GM21526 (cell line): ENCODE measurements around the gene FAM3A.

Experiments
- ATAC-seq: cut with Tn5 transposase; IDR thresholded peaks from one replicate; pipeline ENCODE4 v1.9.1; 2021; ENCODE audit warnings: moderate library complexity; ENCODE audit not compliant: unreplicated experiment, low FRiP score

FAM3A gene

DNA sequence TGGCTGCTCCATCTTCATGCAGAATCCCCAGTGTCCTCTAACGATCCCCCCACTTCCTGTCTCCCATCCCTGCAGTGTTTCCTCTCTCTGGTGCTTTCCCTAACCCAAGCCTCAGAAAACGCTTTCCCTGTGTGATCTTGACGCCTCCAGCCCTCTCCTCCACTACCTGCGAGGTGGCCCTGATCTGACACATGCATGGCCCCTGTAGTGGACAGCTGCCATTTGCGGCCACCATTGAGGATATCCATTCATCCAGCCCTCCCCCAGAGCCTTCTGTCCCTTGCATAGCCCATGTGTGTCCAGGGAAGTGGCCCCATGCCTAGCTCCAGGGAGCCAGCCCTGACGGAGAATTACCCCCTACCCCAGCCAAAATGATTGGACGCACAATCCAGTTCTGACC, 32.7 kb downstream of the FAM3A start:
- no peak for ATAC-seq

- no peak for ATAC-seq
These were observed 33.2 kb downstream of the FAM3A start for GRCh38 chrX:154482786-154483185.

DNA sequence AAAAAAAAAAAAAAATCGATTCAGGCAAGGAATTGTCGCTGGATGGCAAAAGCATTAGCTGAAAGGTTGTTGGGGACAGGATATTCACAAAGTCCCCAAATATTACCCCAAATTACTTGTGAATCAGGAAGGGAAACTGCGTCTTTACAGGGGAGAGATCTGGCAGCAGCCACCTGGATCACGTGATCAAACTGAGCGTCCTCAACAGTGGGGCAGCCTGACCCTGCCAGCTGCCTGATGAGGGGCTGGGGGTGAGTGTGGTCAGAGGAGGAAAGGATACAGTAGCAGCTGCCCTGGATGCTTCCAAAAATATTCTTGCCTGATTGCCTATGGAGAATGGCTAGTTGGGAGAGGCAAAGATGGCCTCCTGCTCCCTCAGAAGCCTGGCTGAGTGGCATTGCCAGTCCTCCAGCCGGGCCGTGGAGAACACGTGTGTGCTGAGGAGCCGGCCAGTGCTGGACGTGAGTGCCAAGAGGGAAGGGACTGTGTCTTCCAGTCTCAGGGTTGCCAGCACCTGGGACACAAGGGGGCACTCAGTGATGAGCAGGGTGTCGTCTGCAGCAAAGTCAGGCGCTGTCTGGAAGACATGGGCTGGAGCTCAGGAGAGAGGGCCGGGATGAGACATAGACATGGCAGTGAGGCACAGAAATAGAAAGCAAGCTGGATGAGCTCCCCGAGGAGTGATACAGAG, 34.0 kb downstream of the FAM3A start:
- no peak for ATAC-seq

DNA sequence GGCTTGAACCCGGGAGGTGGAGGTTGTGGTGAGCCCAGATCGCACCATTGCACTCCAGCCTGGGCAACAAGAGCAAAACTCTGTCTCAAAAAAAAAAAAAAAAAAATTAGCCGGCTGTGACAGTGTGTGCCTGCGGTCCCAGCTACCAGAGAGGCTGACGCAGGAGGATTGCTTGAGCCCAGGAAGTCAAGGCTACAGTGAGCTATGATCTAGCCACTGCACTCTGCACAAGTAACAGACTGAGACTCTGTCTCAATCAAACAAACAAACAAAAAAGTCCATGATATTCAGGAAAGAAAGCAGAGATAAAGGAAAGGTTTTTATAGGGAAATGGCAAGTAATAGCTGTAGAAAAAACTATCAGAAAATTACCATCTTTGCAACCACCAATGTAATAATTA, 34.8 kb downstream of the FAM3A start:
- ATAC-seq = no peak

DNA sequence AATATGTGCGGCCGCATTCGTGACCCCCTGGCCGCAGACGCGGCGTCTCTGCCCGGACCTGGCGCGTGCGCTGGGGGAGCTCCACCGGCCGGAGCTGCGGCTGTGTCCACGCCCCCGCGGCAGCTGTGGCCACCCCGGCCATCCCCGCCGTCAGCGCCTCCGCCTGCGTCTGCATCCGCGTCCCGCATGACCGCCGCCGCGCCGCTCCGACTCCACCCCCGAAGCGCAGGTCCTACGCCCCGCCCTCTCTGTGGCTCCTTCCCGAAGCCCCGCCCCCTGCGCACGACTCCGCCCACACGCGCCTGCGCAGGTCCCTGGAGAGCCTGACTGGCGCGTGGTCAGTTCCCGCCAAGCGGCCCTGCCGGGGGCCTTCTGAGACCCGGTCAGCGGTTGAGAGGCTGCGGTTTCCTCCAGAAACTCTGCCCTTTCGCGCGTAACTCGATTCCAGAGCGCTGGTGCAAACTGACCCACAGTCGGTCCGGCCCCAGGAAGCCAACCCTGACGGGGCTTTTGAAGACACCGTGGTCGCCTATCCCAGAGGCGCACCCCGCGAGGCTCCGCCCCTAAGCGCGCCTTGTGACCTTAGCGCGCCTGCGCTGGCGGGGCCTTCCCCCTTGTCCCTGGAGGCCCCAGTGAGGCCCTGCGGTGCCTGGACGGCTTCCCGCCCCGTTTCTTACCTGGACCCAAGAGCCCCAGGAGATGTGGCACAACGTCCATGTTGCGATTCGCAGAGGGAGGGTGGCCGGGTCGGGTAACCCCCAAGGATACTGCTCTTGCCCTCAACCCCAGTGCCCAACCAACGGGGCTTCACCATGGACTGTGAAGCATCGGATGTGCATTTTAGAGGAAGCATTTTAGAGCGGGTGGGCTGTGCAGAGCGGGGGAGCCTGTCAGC, 37.1 kb downstream of the FAM3A start, which contains the start of gene LAGE3:
Gene LAGE3, minus strand, starts transcription at position 554 of the 895 bp plus-strand sequence. Its CDS starts 366 bp downstream, at position 188.
- ATAC-seq = peak; percentile 78

GRCh38 chrX:154477891-154478477, 38.0 kb downstream of the FAM3A start:
- no peak for ATAC-seq

- no peak for ATAC-seq
These were observed 39.2 kb downstream of the FAM3A start for GRCh38 chrX:154476821-154477220.

DNA sequence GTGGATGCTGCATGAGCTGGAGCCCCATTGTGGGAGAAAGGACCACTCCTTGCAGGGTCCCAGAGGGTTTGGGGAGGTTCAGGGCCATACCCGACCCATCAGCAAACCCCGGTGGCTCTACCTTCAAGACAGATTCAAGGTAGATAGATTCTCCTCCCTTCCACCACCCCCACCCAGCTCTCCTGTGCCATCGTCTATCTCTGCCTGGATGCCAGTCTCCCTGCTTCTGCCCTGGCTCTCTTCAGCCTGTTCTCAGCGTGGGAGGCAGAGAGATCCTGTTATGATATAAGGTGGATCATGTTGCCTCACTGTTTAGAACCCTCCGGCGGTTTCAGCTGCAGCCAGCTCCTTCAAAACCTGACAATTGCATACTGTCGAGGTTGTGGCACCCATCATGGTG, 42.3 kb downstream of the FAM3A start:
- ATAC-seq = no peak

DNA sequence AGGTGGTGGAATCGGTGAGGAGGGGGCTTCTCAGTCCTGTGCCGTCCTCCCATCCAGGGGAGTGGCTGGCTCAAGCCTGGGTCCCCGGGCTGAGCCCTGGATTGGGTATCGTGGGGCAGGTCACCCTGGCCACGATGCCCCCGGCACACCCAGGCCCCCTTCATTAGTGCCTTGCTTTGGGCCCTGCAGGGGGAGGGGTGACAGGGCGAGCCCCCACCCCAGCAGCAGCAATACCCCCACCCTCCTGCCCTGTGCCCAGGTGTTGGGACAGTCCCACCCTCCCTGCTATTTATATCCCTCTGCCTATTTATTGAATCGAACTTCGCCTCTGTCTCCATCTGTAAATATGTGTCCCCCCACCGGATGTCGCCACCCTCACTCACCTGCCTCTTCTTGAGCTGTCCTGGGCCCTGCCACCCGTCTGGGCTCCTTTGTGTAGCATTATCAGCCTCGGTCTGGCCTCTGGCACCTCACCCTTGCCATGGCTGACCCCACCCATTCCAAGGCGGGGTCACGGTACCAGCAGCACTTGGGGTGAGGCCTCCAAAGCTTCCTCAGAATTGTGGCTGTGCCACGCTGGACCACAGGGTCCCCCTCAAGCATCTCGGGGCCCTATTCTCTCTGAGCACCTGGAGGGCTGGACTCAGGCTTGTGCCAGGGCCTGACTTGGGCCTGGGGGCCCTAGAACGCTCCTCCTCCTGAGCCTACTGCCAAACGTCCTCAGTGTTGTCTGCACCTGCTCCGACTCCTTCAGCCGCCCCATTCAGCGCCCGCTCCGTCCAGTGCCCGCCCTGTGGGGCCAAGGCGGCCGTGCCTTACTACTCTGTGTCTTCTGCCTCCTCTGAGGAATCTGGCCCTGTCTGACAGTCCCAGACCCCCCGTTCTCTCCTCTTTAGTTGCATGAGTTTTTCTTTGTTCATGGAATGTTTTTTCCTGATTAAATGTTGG, 43.1 kb downstream of the FAM3A start:
- ATAC-seq = no peak

DNA sequence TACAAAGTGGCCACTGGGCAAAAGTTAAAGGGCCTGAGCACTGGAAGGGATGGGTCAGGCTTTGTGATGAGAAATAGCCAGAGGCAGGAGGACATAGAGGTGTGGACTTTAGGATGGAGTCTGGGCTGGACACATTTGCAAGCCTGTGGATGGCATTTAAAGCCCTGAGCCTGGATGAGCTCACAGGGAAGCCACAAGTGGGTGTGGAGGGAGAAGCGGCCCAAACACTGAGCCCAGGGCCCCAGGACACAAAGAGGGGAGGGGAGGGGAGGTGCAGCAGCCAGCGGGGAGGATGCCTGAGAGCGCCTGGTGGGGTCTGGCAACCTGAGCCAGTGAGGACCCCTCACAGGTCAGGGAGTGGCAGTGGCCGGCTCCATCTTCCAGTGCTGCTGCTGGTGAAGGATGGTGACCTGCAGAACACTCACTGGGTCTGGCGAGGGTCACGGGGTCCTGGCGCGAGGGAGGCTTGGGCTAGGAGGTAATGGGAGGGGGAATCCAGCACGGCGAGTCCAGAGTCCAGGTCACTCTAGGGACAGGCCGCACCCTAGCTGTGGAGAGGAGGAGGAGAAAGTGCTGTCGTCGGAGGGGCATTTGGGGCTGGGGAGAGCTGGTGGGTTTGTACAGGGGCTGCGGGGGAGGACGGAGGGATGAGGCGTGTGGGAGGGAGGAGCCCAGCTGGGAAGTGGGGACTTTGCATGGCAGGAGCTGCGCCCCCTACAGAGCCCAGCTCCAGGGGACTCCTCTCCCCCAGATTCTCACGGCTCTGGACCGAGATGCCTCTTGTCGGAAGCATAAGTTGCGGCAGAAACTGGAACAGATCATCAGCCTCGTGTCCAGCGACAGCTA, 44.0 kb downstream of the FAM3A start:
- ATAC-seq = no peak

GRCh38 chrX:154470914-154471568, 45.0 kb downstream of the FAM3A start:
- ATAC-seq = no peak

DNA sequence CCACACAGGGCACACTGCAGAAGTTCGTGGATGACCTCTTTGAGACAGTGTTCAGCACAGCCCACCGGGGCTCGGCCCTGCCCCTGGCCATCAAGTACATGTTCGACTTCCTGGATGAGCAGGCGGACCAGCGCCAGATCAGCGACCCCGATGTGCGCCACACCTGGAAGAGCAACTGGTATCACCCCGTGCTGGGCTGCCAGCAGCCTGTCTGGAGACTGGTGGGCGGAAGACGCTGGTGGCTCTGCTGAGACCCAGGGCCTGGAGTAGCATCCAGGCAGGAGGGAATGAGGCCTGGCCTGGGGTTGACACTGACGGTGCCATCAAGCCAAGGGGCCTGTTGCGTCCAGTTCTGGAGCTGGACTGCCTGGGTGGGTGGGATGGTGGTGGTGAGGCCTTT, 45.6 kb downstream of the FAM3A start:
- no peak for ATAC-seq

DNA sequence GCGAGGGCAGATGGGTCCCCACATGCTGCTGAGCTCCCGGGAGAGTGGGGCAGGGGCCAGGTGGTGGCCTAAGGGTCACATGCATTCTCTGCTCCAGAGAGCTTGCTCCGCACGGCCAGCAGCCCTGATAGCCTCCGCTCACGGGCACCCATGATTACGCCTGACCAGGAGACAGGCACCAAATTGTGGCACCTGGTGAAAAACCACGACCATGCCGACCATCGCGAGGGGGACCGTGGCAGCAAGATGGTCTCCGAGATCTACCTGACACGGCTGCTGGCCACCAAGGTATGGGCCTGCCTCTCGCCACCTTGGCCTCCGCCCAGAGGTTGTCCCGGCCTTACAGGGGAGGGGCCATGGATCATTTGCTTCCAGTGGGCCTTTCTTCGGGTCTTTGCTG, 46.2 kb downstream of the FAM3A start:
- ATAC-seq = no peak

DNA sequence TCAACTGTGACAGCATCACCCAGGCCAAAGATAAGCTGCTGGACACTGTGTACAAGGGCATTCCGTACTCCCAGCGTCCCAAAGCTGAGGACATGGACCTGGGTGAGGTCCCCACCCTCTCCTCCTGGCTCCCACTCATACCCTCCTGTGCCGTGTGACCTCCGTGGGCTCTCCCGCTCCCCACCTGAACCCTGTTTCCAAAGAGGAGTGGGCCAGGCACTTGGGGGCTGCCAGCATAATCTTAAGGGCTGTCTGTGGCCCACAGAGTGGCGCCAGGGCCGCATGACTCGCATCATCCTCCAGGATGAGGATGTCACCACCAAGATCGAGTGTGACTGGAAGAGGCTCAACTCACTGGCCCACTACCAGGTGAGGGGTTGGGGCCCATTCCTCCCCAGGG, 46.9 kb downstream of the FAM3A start:
- ATAC-seq = no peak

DNA sequence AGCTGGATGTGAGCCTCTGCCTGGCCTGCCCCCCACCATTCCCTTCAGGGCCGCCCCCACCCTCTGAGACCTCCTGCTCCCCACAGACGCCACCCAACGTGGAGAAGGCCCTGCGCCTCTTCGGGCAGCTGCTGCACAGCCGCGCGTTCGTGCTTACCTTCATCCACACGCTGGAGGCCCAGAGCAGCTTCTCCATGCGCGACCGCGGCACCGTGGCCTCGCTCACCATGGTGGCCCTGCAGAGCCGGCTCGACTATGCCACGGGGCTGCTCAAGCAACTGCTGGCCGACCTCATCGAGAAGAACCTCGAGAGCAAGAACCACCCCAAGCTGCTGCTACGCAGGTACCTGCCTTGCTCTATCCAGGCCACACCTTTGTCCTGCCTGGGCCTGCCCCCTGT, 47.8 kb downstream of the FAM3A start:
- ATAC-seq = no peak

GRCh38 chrX:154467556-154467955, 48.5 kb downstream of the FAM3A start:
- no peak for ATAC-seq

GRCh38 chrX:154466907-154467306, 49.1 kb downstream of the FAM3A start:
- ATAC-seq = no peak

- no peak for ATAC-seq
These were observed 50.0 kb downstream of the FAM3A start for GRCh38 chrX:154466036-154466435.

GRCh38 chrX:154465601-154466000, 50.4 kb downstream of the FAM3A start:
- no peak for ATAC-seq
